ENCODE measurements around the gene C2orf81.
A peak's percentile ranks its signal among the peaks of the same experiment; 100 is the strongest.
"Not testable (repeated sequence)": the region's sequence is repeated elsewhere in the genome, so short reads cannot be mapped to it uniquely, and the experiment has no call there.

C2orf81 gene

GRCh38 chr2:74450570-74451190, 29.3 kb upstream of the C2orf81 start:
- no peaks in the 10 kb centered on the region for H3K9me3 Mint-ChIP-seq (ENCODE audit: low read depth)

GRCh38 chr2:74448771-74449170, 27.4 kb upstream of the C2orf81 start:
- Mint-ChIP-seq H3K4me1 (ENCODE audit: low read depth) (peaks cover 3% of the 10 kb centered on the region), H3K4me3 (no peak overlapping the region), H3K36me3 (no peaks in the 10 kb centered on the region), H3K9me3 (ENCODE audit: low read depth) (no peaks in the 10 kb centered on the region), H3K27me3 (peaks cover 4% of the 10 kb centered on the region), H3K27ac (no peak overlapping the region)

More at GRCh38 chr2:74450570-74451190, 29.3 kb upstream of the C2orf81 start:
- H3K4me3 Mint-ChIP-seq, result no peak overlapping the region
- H3K36me3 Mint-ChIP-seq, result peaks cover 5% of the 10 kb centered on the region
- peaks cover 16% of the 10 kb centered on the region for H3K4me1 Mint-ChIP-seq (ENCODE audit: low read depth)
- no peak overlapping the region for H3K27ac Mint-ChIP-seq
- no peaks in the 10 kb centered on the region for H3K27me3 Mint-ChIP-seq

DNA sequence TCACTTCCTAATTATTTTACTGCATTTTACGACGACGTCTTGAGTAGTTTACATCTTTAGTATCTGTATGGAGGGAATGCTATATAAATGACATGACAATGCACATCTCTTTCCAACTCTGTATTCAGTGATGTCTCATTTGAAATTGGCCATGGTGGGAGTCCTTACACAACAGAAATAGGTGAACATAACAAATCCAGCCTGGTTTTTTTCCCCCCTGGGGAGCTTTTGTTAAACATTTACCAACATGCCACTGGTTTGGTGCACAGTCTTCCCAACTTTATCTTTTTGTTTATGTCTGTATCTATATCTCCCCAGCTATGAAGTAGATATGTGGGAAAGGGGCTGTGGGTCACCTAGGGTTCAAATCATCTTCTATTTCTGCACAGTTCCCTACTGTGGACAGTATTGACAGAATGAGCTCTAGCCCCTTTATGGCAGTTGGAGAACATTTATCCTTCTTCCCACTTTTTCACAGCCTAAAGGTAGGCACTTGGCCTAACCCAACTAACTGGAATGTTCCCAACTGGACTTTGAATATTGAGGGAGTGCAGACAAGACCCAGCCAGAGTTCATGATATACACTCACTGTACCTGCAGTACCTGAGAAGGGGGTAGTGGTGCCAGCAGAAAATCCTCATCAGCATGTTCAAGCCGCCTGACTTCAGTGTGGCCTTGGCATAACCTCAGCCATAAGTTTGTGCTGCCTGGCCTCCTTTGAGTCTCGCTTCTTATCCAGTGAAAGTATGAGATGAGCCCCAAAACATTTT, 26.0 kb upstream of the C2orf81 start:
- H3K4me1 Mint-ChIP-seq (ENCODE audit: low read depth), result peaks cover under 1% of the 10 kb centered on the region
- peaks cover 5% of the 10 kb centered on the region for H3K27me3 Mint-ChIP-seq
- no peaks in the 10 kb centered on the region for H3K36me3 Mint-ChIP-seq
- H3K4me3 Mint-ChIP-seq, result no peak overlapping the region
- H3K9me3 Mint-ChIP-seq (ENCODE audit: low read depth), result no peaks in the 10 kb centered on the region
- no peak overlapping the region for H3K27ac Mint-ChIP-seq

DNA sequence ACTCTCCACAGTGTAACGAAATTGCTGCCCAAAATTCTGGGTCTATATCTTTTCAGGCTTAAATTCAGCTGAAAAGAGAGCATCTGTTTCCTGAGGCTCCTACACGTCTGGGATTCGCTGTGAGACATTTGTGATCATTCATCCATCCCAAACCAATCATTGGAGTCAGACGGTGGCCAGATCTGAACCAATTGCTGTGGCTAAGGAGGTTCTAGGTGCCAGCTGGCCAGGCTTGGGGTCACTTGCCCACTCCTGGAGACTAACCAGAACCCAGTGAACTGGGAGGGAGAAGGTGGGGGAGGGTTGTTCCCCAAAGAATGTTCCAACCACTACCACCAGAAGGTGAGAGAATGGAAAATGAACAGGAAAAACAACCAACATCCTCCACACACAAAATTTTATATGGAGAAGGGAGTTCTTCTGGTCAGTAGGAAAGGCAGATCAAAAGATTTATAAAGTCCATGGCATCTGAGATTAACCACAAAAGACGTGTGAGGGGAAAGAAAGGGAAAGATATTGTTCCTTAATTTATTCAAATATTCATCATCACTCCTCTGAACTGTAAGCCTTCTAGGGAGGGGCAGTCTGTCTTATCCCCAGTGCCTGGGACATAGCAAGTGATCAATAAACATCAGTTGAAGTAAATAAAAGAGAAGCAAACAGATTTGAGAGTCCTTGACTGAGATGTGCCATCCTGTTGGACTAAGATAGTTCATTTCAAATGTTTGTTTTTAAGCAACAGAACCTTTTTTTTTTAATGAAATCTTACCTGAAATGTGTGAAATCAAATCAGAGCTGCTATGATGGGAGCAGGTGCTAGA, 23.3 kb upstream of the C2orf81 start:
- Mint-ChIP-seq H3K36me3 (no peaks in the 10 kb centered on the region), H3K27me3 (peaks cover 11% of the 10 kb centered on the region), H3K9me3 (ENCODE audit: low read depth) (no peaks in the 10 kb centered on the region), H3K4me3 (no peak overlapping the region), H3K4me1 (ENCODE audit: low read depth) (peaks cover 10% of the 10 kb centered on the region), H3K27ac (no peak overlapping the region)

DNA sequence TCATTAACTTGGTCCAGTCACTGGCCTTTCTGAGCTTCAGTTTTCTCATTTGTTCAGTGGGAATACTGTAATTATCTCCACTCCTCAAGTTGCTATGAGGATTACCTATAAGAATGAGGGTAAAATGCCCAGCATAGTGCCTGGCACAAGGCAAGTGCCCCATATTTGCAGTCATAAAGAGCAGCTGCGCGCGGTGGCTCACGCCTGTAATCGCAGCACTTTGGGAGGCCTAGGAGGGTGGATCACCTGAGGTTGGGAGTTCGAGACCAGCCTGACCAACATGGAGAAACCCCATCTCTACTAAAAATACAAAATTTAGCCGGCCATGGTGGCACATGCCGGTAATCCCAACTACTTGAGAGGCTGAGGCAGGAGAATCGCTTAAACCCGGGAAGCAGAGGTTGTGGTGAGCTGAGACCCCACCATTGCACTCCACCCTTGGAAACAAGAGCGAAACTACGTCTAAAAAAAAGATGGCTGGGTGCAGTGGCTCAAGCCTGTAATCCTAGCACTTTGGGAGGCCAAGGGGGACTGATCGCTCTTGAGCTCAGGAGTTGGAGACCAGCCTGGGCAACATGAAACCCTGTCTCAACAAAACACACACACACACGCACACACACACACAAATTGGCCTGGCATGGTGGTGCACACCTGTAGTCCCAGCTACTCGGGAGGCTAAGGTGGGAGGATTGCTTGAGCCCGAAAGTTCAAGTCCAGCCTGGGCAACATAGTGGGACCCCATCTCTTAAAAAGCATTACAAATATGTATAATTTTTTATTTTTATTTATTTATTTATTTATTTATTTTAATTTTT, 21.3 kb upstream of the C2orf81 start:
- H3K4me1 Mint-ChIP-seq (ENCODE audit: low read depth), result peaks cover 10% of the 10 kb centered on the region
- peaks cover 18% of the 10 kb centered on the region for H3K27me3 Mint-ChIP-seq
- not testable (repeated sequence) for H3K27ac Mint-ChIP-seq

DNA sequence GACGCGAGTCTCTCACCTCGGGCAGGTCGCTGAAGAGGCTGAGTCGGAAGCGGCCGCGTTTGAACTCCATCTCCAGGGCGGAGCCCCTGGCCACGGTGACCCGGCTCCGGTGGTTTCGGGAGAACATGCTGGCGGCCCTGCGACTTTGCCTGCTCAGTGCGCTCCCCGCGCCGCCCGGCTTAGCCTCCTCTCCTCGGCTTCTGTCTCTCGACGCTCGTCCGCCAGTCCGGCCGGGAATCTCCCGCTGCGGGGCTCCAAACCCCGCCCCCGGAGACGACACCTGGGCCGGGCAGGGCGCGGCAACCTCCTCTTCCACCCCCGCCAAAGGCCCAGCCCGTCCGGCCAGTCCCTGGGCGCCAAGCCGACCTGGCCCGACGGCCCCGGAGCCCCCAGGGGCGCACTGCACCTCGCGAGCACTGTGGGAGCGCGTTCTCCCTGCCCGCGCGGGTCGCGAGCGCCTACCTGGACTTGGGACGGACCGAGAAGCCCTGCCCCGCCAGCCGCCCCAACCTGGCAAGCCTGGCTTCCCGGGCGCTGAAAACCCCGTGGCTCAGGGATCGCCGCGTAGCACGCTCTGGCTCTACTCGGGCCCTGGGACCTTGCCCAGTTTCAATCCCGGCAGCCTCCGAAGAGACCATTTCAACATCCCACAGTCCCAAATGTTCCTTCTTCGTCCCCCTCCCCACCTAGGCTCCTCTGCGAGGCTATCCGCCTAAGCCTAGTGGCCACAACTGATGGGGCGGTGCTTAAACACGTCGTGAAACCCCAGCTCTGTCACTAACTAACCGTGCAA, 20.5 kb upstream of the C2orf81 start, which contains the start of gene RTKN:
Gene RTKN (minus strand): TSS at position 248 of the 793 bp plus-strand sequence. CDS start 121 bp downstream, at position 127.
- peak within 1 kb of the TSS; percentile 83 for H3K4me3 Mint-ChIP-seq
- peaks cover 10% of the 10 kb centered on the region for H3K4me1 Mint-ChIP-seq (ENCODE audit: low read depth)
- H3K27ac Mint-ChIP-seq, result no peak within 1 kb of the TSS
- H3K9me3 Mint-ChIP-seq (ENCODE audit: low read depth), result no peaks in the 10 kb centered on the region
- peaks cover 18% of the 10 kb centered on the region for H3K27me3 Mint-ChIP-seq
- no peaks in the 10 kb centered on the region for H3K36me3 Mint-ChIP-seq

More for the DNA sequence above, 21.3 kb upstream of the C2orf81 start:
- H3K4me3 Mint-ChIP-seq, result peak overlapping the region; percentile 83
- H3K9me3 Mint-ChIP-seq (ENCODE audit: low read depth); H3K36me3 Mint-ChIP-seq: not testable (repeated sequence)

- Mint-ChIP-seq H3K4me3 (peak overlapping the region; percentile 69), H3K36me3 (no peaks in the 10 kb centered on the region), H3K4me1 (ENCODE audit: low read depth) (peaks cover 10% of the 10 kb centered on the region), H3K27ac (no peak overlapping the region), H3K9me3 (ENCODE audit: low read depth) (no peaks in the 10 kb centered on the region), H3K27me3 (peaks cover 18% of the 10 kb centered on the region)
Observed at GRCh38 chr2:74441170-74441689, 19.8 kb upstream of the C2orf81 start.

DNA sequence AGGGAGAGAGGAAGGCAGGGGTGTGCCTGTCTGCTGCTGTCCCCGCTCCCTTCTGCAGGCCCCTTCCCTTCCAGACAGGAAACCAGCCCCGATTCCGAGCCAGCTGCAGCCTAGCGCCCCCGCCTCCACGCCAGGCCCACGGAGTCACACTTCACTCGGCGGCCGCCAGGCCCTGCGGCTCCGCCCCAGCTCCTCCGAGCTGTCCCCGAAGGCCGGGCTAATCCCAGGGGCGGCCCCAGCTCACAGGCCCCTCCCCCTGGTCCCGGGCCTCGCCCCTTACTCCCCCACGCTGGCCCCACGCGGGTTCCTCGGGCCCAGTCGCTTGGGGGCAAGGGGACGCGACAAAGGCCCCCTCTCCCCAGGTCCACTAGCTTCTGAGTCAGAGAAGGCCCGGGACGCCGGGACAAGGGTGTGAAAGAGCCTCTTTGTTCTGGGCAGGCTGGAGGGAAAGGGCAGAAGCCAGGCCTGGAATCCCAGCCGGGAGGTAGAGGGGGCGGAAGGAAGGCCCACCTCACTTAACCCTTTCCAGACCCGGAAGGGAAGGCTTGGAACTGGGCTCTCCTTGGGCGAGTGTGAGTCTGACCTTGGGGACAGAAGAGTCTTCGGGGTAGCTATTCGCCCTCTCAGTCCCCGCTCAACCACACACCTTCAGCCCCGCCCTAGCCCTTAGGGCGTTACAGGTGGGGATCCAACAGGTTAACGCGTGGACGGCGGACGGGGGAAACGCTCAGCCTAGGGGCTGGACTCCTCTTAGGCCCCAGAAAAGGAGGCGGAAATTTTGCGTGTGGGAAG, 19.2 kb upstream of the C2orf81 start:
- Mint-ChIP-seq H3K4me3 (peak overlapping the region; percentile 69), H3K4me1 (ENCODE audit: low read depth) (peaks cover 10% of the 10 kb centered on the region), H3K36me3 (no peaks in the 10 kb centered on the region), H3K27ac (no peak overlapping the region), H3K9me3 (ENCODE audit: low read depth) (no peaks in the 10 kb centered on the region), H3K27me3 (peaks cover 18% of the 10 kb centered on the region)

- H3K27ac Mint-ChIP-seq, result no peak overlapping the region
- peaks cover 10% of the 10 kb centered on the region for H3K4me1 Mint-ChIP-seq (ENCODE audit: low read depth)
- H3K36me3 Mint-ChIP-seq, result no peaks in the 10 kb centered on the region
- H3K9me3 Mint-ChIP-seq (ENCODE audit: low read depth), result no peaks in the 10 kb centered on the region
- peak overlapping the region; percentile 53 for H3K4me3 Mint-ChIP-seq
- peaks cover 16% of the 10 kb centered on the region for H3K27me3 Mint-ChIP-seq
Observed at GRCh38 chr2:74439803-74440377, 18.5 kb upstream of the C2orf81 start.

DNA sequence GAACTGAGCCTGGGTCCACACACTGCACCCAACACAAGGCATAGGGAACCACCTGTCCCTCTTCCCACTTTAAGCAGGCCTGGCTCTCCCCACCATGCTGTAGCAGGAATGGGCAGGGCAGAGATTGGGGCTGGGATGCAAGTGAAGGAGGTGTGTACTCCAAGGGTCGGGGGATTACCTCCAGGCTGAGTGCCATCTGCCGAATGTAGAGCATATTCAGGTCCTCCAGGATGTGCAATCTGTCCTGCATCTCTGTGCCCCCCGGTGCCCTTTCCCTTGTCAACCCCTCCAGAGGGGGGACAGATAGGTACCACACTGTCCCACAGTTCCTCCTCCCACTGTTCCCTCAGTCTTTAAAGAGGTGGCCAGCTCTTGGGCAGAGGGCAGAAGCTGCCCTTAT, 18.0 kb upstream of the C2orf81 start:
- Mint-ChIP-seq H3K9me3 (ENCODE audit: low read depth) (no peaks in the 10 kb centered on the region), H3K4me1 (ENCODE audit: low read depth) (peaks cover 10% of the 10 kb centered on the region)

DNA sequence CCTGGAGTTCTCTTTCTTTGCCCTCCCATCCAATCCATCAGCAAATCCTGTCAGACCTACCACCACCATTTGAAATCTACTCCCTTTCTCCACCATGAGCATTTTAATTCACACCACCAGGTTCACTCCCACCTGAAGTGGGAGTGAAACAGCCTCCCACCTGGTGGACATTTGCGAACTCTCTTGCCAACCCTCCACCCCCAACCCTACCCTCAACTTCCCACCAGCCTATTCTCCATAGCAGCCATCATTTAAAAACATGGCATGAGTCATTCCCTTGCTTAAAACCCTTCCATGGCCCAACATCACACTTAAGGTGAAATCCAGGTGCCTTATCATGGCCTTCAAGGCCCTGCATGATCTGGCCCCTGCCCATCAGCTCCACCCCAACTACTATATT, 16.8 kb upstream of the C2orf81 start:
- Mint-ChIP-seq H3K36me3 (no peaks in the 10 kb centered on the region), H3K4me3 (no peak overlapping the region), H3K9me3 (ENCODE audit: low read depth) (no peaks in the 10 kb centered on the region), H3K27me3 (peaks cover 14% of the 10 kb centered on the region), H3K27ac (no peak overlapping the region), H3K4me1 (ENCODE audit: low read depth) (peaks cover 10% of the 10 kb centered on the region)

More for the DNA sequence above, 18.0 kb upstream of the C2orf81 start:
- Mint-ChIP-seq H3K4me3 (no peak overlapping the region), H3K27me3 (peaks cover 16% of the 10 kb centered on the region), H3K36me3 (no peaks in the 10 kb centered on the region), H3K27ac (no peak overlapping the region)

DNA sequence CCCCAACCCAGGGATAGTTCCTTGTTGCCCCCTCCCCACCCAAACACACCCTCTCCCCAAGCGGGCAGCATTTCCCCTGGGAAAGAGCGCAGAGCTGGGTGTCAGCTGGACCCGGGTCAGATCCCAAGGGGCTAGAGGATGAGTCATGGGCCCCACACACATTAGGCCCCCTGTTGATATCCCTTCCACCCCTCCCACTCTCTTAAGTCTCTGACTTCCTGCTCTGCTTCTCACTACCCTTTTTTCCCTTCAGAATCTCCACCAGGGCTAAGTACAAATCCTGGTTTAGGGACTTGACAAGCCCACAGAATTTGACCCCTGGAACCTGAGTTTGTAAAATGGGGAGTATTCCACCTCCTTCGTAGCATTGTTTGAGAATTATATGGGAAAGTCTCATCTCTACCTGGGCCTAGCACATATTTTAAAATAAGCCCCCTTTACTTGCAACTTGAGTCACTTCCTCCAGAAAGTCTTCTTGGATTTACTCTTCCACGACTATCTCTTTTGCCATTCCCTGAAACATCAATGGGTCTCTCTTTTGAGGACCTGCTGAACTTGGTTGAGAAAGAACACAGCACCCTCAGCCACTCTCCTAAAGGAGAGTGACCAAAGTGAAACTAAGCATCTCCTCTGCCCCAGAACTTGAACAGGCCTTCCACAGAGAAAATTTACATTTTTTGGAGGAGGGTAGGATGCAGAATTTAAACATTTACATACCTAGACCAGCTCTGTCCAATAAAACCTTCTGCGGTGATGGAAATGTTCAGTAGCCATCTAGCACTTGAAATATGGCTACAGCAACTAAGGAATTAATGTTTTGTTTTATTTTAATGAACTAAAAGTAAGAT, 15.7 kb upstream of the C2orf81 start:
- H3K36me3 Mint-ChIP-seq, result no peaks in the 10 kb centered on the region
- no peak overlapping the region for H3K4me3 Mint-ChIP-seq
- peaks cover 10% of the 10 kb centered on the region for H3K27me3 Mint-ChIP-seq
- H3K27ac Mint-ChIP-seq, result no peak overlapping the region
- H3K9me3 Mint-ChIP-seq (ENCODE audit: low read depth), result no peaks in the 10 kb centered on the region
- peaks cover 7% of the 10 kb centered on the region for H3K4me1 Mint-ChIP-seq (ENCODE audit: low read depth)
